HepG2 (cell line): ENCODE results near the gene MCF2L. TPM values are rescaled to one million over a fixed set of nuclear protein-coding genes. Genes with fewer than 3 reads are reported as not detected.

ENCODE experiments used
- FIP1L1 ChIP-seq: fragments of 200-400 bp; formaldehyde crosslinking; IDR thresholded peaks from 2 replicates; pipeline ENCODE4 v1.6.1; 2018; ENCODE audit warnings: low read depth, mild to moderate bottlenecking, low read length, moderate library complexity, borderline replicate concordance; ENCODE audit not compliant: insufficient read depth
- FOXJ3 ChIP-seq: sonication (generic); formaldehyde crosslinking; IDR thresholded peaks from 2 replicates; pipeline ENCODE4 v1.4.0; 2020; ENCODE audit warnings: missing genetic modification reagents, mild to moderate bottlenecking, borderline replicate concordance
- GMEB1 ChIP-seq: sonication (generic); formaldehyde crosslinking; IDR thresholded peaks from 2 replicates; pipeline ENCODE4 v1.5.1; 2020; ENCODE audit warnings: missing genetic modification reagents, mild to moderate bottlenecking, borderline replicate concordance
- GTF2F1 ChIP-seq: fragments of 150-350 bp; IDR thresholded peaks from 2 replicates; pipeline ENCODE4 v1.6.1; 2014; ENCODE audit warnings: low read length
- HHEX ChIP-seq: IDR thresholded peaks from 2 replicates; pipeline ENCODE4 v1.6.1; 2016; ENCODE audit warnings: control low read depth
- HIC2 ChIP-seq: sonication (generic); formaldehyde crosslinking; IDR thresholded peaks from 2 replicates; pipeline ENCODE4 v1.9.0; 2022; ENCODE audit warnings: low read depth, missing genetic modification reagents
- HMG20A ChIP-seq: IDR thresholded peaks from 2 replicates; pipeline ENCODE4 v1.6.1; 2016; ENCODE audit warnings: borderline replicate concordance
- KDM2A ChIP-seq: sonication (generic); formaldehyde crosslinking; IDR thresholded peaks from 2 replicates; pipeline ENCODE4 v1.4.0; 2020; ENCODE audit warnings: low read depth, missing genetic modification reagents, borderline replicate concordance
- KIAA2018 ChIP-seq: sonication (generic); formaldehyde crosslinking; IDR thresholded peaks from 2 replicates; pipeline ENCODE4 v1.5.0; 2020; ENCODE audit warnings: mild to moderate bottlenecking, missing genetic modification reagents, borderline replicate concordance
- MED8 ChIP-seq: sonication (generic); formaldehyde crosslinking; IDR thresholded peaks from 2 replicates; pipeline ENCODE4 v1.8.1; 2023; ENCODE audit warnings: mild to moderate bottlenecking, missing genetic modification reagents; ENCODE audit not compliant: insufficient replicate concordance
- NR2F1 ChIP-seq, 2 experiments: fragments of 450-650 bp in 1 of 2; formaldehyde crosslinking in 1 of 2; IDR thresholded peaks; 2 replicates each; pipeline versions ENCODE4 v1.5.0 to v1.6.1; 2016 to 2020; ENCODE audit warnings: mild to moderate bottlenecking in 1 of 2, missing compliant biosample characterization in 1 of 2, missing genetic modification reagents in 1 of 2, moderate library complexity in 1 of 2
- SIN3B ChIP-seq: fragments of 150-350 bp; IDR thresholded peaks from 2 replicates; pipeline ENCODE4 v1.6.1; 2014; ENCODE audit warnings: low read length
- TARDBP ChIP-seq: sonication (generic); formaldehyde crosslinking; IDR thresholded peaks from 2 replicates; pipeline ENCODE4 v1.8.0; 2022; ENCODE audit warnings: mild to moderate bottlenecking, missing genetic modification reagents
- ZNF34 ChIP-seq: sonication (generic); formaldehyde crosslinking; IDR thresholded peaks from 2 replicates; pipeline ENCODE4 v1.4.0; 2020; ENCODE audit warnings: mild to moderate bottlenecking, missing genetic modification reagents, borderline replicate concordance
- ZNF672 ChIP-seq: sonication (generic); formaldehyde crosslinking; IDR thresholded peaks from 2 replicates; pipeline ENCODE4 v1.8.1; 2022; ENCODE audit warnings: missing genetic modification reagents
- polyA plus RNA-seq, 8 experiments: library from polyadenylated mRNA; depleted of rRNA in 3 of 8; stranded (reverse) in 7 of 8; unstranded in 1 of 8; fragments of >200 nt; fragmentation: Illumina TruSeq in 4 of 8; extraction: Trizol in 4 of 8; gene quantifications; 2 replicates each; pipeline versions ENCODE4 v1.2.1 to v1.2.3, GENCODE V29; 2011 to 2016; ENCODE audit warnings: low read depth in 4 of 8, missing spikeins in 1 of 8, mixed read lengths in 1 of 8; ENCODE audit not compliant: insufficient read depth in 1 of 8
- total RNA-seq, 5 experiments: library from RNA; depleted of rRNA; stranded (reverse); fragments of >200 nt; fragmentation: Illumina TruSeq; extraction: Trizol; gene quantifications; 2 replicates each; pipeline ENCODE4 v1.2.3, GENCODE V29; 2016; ENCODE audit warnings: low read depth in 1 of 5

The MCF2L gene
- total and polyA plus RNA-seq, 2 of the 13 experiments (the other 11 are each of a cell fraction or from before 2014, with no cell fraction given) = 19.4 to 28.4 TPM

- TF ChIP-seq KIAA2018 (CRISPR knock-in tag) = no peak
- TF ChIP-seq ZNF34 (CRISPR knock-in tag) = no peak
- TF ChIP-seq SIN3B = no peak
- peak in 1 of 2 experiments; percentile 78; a peak in 3 of 4 replicates for TF ChIP-seq NR2F1 (CRISPR knock-in tag; IDR thresholded peaks at IDR 0.05)
- TF ChIP-seq TARDBP (CRISPR knock-in tag) = peak; percentile 4; the same call in 1 of the 2 replicates
- no peak for TF ChIP-seq GTF2F1
- no peak for TF ChIP-seq HIC2 (CRISPR knock-in tag)
- TF ChIP-seq FOXJ3 = no peak
- no peak for TF ChIP-seq MED8
- TF ChIP-seq HHEX = peak; percentile 80
- TF ChIP-seq HMG20A (CRISPR knock-in tag) = peak; percentile 89; the same call in 1 of the 2 replicates
- TF ChIP-seq KDM2A (CRISPR knock-in tag) = no peak
- no peak for TF ChIP-seq GMEB1
- TF ChIP-seq ZNF672 (CRISPR knock-in tag) = no peak
- TF ChIP-seq FIP1L1 = no peak
Observed at GRCh38 chr13:113139577-113139976, 170.6 kb downstream of the MCF2L start (continued).
